Nephron (organoid): ENCODE results near the gene NFKBIZ.

ENCODE experiments used
- H3K27ac Mint-ChIP-seq, 3 experiments: 2 replicates each; pipeline ENCODE4 v1.8.0; 2020; ENCODE audit warnings: mixed read lengths in 3 of 3, mild to moderate bottlenecking in 2 of 3, moderate library complexity in 1 of 3
- H3K27me3 Mint-ChIP-seq: 2 replicates; pipeline ENCODE4 v1.8.0; 2021; ENCODE audit warnings: low read depth, mild to moderate bottlenecking, moderate library complexity, mixed read lengths
- H3K36me3 Mint-ChIP-seq: 2 replicates; pipeline ENCODE4 v1.8.0; 2020; ENCODE audit warnings: low read depth, mixed read lengths
- H3K4me1 Mint-ChIP-seq: 2 replicates; pipeline ENCODE4 v1.8.0; 2020; ENCODE audit warnings: mixed read lengths
- H3K4me3 Mint-ChIP-seq, 3 experiments: 2 replicates each; pipeline ENCODE4 v1.8.0; 2020; ENCODE audit warnings: mild to moderate bottlenecking in 3 of 3, mixed read lengths in 3 of 3, moderate library complexity in 2 of 3
- H3K9me3 Mint-ChIP-seq: 2 replicates; pipeline ENCODE4 v1.8.0; 2020; ENCODE audit warnings: mixed read lengths
- CTCF ChIP-seq, 3 experiments: fragments of 200-600 bp; sonication (generic); IDR thresholded peaks; one replicate each; pipeline ENCODE4 v1.5.0; 2021; ENCODE audit warnings: antibody characterized with exemption in 3 of 3; ENCODE audit not compliant: unreplicated experiment in 3 of 3

Gene NFKBIZ

DNA sequence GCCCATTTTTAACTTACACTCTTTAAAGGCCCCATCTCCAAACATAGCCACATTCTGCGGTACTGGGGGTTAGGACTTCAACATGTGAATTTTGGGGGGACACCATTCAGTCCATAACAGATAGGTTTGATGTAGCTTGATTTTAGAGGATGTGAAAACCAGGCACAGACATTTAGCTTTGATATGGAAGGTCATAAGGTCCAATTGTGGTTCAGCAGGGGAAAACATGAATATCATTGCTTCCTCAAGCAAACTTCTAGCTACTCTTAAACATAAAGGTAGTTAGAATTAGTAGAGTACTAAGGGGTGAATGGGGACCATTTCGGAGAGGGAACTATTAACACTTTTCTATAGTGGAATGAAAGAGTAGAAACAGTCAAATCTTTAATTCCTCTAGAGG, 13.6 kb upstream of the NFKBIZ start:
- H3K9me3 Mint-ChIP-seq, result no peaks in the 10 kb centered on the region

GRCh38 chr3:101836160-101836559, 13.2 kb upstream of the NFKBIZ start:
- Mint-ChIP-seq H3K4me1 (no peaks in the 10 kb centered on the region), H3K4me3 (no peak overlapping the region), H3K36me3 (no peaks in the 10 kb centered on the region)

More for the DNA sequence above, 13.6 kb upstream of the NFKBIZ start:
- H3K4me1 Mint-ChIP-seq, result no peaks in the 10 kb centered on the region
- H3K27me3 Mint-ChIP-seq, result no peaks in the 10 kb centered on the region
- H3K36me3 Mint-ChIP-seq, result no peaks in the 10 kb centered on the region
- no peak overlapping the region for H3K4me3 Mint-ChIP-seq
- TF ChIP-seq CTCF (IDR thresholded peaks at IDR 0.05; ENCODE audit: unreplicated experiment in 3 of 3), result no peak
- no peak overlapping the region for H3K27ac Mint-ChIP-seq

GRCh38 chr3:101836652-101837598, 12.4 kb upstream of the NFKBIZ start:
- peaks cover 2% of the 10 kb centered on the region for H3K9me3 Mint-ChIP-seq
- H3K4me1 Mint-ChIP-seq, result no peaks in the 10 kb centered on the region
- peaks cover 2% of the 10 kb centered on the region for H3K36me3 Mint-ChIP-seq
- H3K27me3 Mint-ChIP-seq, result no peaks in the 10 kb centered on the region
- no peak for TF ChIP-seq CTCF (IDR thresholded peaks at IDR 0.05; ENCODE audit: unreplicated experiment in 3 of 3)
- H3K27ac Mint-ChIP-seq, result no peak overlapping the region
- H3K4me3 Mint-ChIP-seq, result no peak overlapping the region

More at GRCh38 chr3:101836160-101836559, 13.2 kb upstream of the NFKBIZ start:
- no peak for TF ChIP-seq CTCF (IDR thresholded peaks at IDR 0.05; ENCODE audit: unreplicated experiment in 3 of 3)
- Mint-ChIP-seq H3K27ac (no peak overlapping the region), H3K9me3 (no peaks in the 10 kb centered on the region), H3K27me3 (no peaks in the 10 kb centered on the region)

GRCh38 chr3:101838691-101839090, 10.6 kb upstream of the NFKBIZ start:
- TF ChIP-seq CTCF (IDR thresholded peaks at IDR 0.05; ENCODE audit: unreplicated experiment in 3 of 3), result no peak
- peak overlapping the region in 2 of 3 experiments; percentile 7 to 25 for H3K27ac Mint-ChIP-seq
- H3K9me3 Mint-ChIP-seq, result peaks cover 6% of the 10 kb centered on the region
- no peak overlapping the region for H3K4me3 Mint-ChIP-seq
- H3K36me3 Mint-ChIP-seq, result peaks cover 5% of the 10 kb centered on the region
- no peaks in the 10 kb centered on the region for H3K27me3 Mint-ChIP-seq
- H3K4me1 Mint-ChIP-seq, result no peaks in the 10 kb centered on the region

DNA sequence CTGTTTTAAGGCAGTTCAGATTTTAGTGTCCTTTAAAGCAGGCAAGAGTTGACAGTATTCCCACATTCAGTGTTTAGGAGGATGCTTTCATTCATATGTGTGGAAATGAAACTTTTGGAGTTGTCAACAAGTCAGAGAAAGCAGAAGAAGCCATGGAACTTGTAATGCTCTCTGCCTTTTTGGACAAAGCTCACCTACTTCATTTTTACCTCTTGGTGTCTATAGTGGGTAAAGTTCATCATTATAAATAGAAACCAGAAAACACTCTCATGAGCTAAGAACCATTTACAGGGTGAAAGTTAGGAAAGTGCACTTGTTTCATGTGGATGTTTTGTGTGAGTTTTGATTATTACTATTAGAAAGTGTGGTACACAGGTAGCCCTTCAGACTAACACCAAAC, 9.2 kb upstream of the NFKBIZ start:
- Mint-ChIP-seq H3K9me3 (peaks cover 6% of the 10 kb centered on the region), H3K27ac (no peak overlapping the region), H3K36me3 (peaks cover 5% of the 10 kb centered on the region), H3K4me1 (no peaks in the 10 kb centered on the region), H3K27me3 (no peaks in the 10 kb centered on the region), H3K4me3 (no peak overlapping the region)
- TF ChIP-seq CTCF (IDR thresholded peaks at IDR 0.05; ENCODE audit: unreplicated experiment in 3 of 3), result no peak
